Uterus (tissue), 2 donors: Measurements from ENCODE around the gene KNSTRN.

Experiments used
- POLR2A ChIP-seq, 2 donors: fragments of 450-650 bp; IDR thresholded peaks; one replicate each; pipeline ENCODE4 v1.6.1; 2016; ENCODE audit warnings: antibody characterized with exemption in 2 of 2, mild to moderate bottlenecking in 1 of 2, moderate library complexity in 1 of 2
- TF ChIP-seq, protein P1 (sequence below), 4 experiments: fragments of 200-600 bp in 2 of 4; fragments of 450-650 bp in 2 of 4; sonication (generic) in 2 of 4; IDR thresholded peaks; one replicate each; pipeline ENCODE4 v1.5.1; 2016 to 2019; ENCODE audit warnings: antibody characterized with exemption in 4 of 4, mild to moderate bottlenecking in 2 of 4, moderate library complexity in 1 of 4

DNA sequence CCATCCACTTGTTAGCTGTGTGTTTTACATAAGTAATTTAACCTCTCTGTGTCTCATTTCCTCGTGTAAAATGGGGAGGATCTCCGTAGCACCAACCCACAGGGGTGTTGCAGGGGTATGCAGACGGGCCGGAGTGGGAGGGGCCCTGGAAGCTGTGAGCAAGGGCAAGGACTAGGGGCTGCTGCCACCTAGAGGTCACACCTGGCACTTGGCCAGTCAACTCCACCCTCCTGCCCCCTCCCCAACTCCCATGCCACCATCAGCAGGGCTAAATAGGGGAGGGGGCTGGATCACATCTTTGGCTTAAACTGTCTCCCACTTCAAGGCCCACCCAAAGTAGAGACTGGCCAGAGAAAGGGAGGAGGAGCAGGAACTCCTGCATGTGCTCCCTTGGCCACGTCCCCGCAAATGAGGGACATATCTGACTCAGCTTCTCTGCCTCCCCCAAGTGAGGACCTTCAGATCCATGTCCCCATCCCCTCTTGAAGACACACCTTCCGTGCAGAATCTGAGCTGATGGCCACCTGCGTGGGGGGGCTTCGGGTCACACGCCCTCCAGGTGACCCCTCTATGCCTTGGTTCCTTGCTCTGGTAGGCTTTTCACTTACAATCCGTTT, 44.4 kb upstream of the KNSTRN start:
- TF ChIP-seq, protein P1, sequence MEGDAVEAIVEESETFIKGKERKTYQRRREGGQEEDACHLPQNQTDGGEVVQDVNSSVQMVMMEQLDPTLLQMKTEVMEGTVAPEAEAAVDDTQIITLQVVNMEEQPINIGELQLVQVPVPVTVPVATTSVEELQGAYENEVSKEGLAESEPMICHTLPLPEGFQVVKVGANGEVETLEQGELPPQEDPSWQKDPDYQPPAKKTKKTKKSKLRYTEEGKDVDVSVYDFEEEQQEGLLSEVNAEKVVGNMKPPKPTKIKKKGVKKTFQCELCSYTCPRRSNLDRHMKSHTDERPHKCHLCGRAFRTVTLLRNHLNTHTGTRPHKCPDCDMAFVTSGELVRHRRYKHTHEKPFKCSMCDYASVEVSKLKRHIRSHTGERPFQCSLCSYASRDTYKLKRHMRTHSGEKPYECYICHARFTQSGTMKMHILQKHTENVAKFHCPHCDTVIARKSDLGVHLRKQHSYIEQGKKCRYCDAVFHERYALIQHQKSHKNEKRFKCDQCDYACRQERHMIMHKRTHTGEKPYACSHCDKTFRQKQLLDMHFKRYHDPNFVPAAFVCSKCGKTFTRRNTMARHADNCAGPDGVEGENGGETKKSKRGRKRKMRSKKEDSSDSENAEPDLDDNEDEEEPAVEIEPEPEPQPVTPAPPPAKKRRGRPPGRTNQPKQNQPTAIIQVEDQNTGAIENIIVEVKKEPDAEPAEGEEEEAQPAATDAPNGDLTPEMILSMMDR (IDR thresholded peaks at IDR 0.05) = peak; percentile 41 to 57 (median 55)
- no peak for TF ChIP-seq POLR2A (IDR thresholded peaks at IDR 0.05)
